ENCODE data around the gene BTNL9. TPM values are rescaled to one million over a fixed set of nuclear protein-coding genes. Genes with fewer than 3 reads are reported as not detected.

BTNL9 gene
- total RNA-seq, 1 experiment from 2014 or later, result 0.96 TPM

- Histone ChIP-seq H2BK12ac (ENCODE audit: insufficient read length, low read depth, low read length) (no peak overlapping the region), H3K14ac (ENCODE audit: insufficient read depth, low read length) (no peak overlapping the region; the same call in 1 of the 2 replicates), H4K8ac (replicated peaks; ENCODE audit: insufficient read length, low read depth, low read length) (no peak overlapping the region), H3K56ac (ENCODE audit: insufficient read length, low read depth, low read length) (no peak overlapping the region), H4K20me1 (ENCODE audit: control insufficient read depth, insufficient read depth, insufficient read length) (no peaks in the 10 kb centered on the region), H3K27me3 (ENCODE audit: insufficient read depth, low read length) (peaks cover 14% of the 10 kb centered on the region), H3K23ac (ENCODE audit: insufficient read length, low read depth, low read length) (no peak overlapping the region), H3T11ph (ENCODE audit: low read length) (no peak overlapping the region), H3K9ac (ENCODE audit: extremely low read depth, insufficient read length, low read length) (no peak overlapping the region), H3K18ac (ENCODE audit: insufficient read length, low read depth, low read length) (no peak overlapping the region), H2BK15ac (ENCODE audit: low read depth, low read length) (no peak overlapping the region), H3K23me2 (ENCODE audit: insufficient read length, low read depth, low read length, poor library complexity, severe bottlenecking) (no peaks in the 10 kb centered on the region), H2AFZ (ENCODE audit: low read length) (no peak overlapping the region), H3K27ac (ENCODE audit: insufficient read length, low read depth, low read length) (no peak overlapping the region), H2AK5ac (ENCODE audit: insufficient read length, low read length) (no peak overlapping the region), H4K5ac (ENCODE audit: insufficient read length, low read depth, low read length) (no peak overlapping the region), H2BK120ac (ENCODE audit: low read depth, low read length, poor library complexity, severe bottlenecking) (no peak overlapping the region), H2BK20ac (ENCODE audit: low read depth, low read length, poor library complexity, severe bottlenecking) (no peak overlapping the region), H2BK5ac (ENCODE audit: insufficient read length, low read length) (no peak overlapping the region), H3K9me3 (ENCODE audit: control insufficient read depth, low read depth, low read length) (no peaks in the 10 kb centered on the region), H3K79me1 (ENCODE audit: insufficient read depth, low read depth, low read length, poor library complexity, severe bottlenecking) (no peaks in the 10 kb centered on the region), H4K91ac (ENCODE audit: insufficient read length, low read depth, low read length) (no peak overlapping the region), H3K4me1 (ENCODE audit: insufficient read depth, low read length) (no peaks in the 10 kb centered on the region), H3K4me2 (ENCODE audit: insufficient read depth, insufficient read length, low read length) (no peak overlapping the region), H3K79me2 (ENCODE audit: insufficient read depth, low read length) (no peaks in the 10 kb centered on the region), H3K4ac (ENCODE audit: low read depth, low read length) (no peak overlapping the region)
- no peak overlapping the region for H3K4me3 Mint-ChIP-seq
- peaks cover 6 to 29% of the 10 kb centered on the region in 2 experiments; a peak in 4 of 5 replicates for H3K9me3 Mint-ChIP-seq
- peaks cover 10 to 14% of the 10 kb centered on the region in 2 experiments for H3K4me1 Mint-ChIP-seq
- WGBS (ENCODE audit: extremely low coverage, insufficient read length, low lambda C conversion rate), result no CpG with 5 or more reads among the region's 7 CpGs
- no peak overlapping the region for H3K27ac Mint-ChIP-seq
- peaks cover 93% of the 10 kb centered on the region for H3K27me3 Mint-ChIP-seq (ENCODE audit: low read depth)
- no peak for TF ChIP-seq CTCF (conservative IDR thresholded peaks at IDR 0.05)
- no peaks in the 10 kb centered on the region; a peak in 1 of 7 replicates for H3K36me3 Mint-ChIP-seq (ENCODE audit: insufficient read depth in 1 of 3, low read depth in 3 of 3)
- DNase-seq, result no peak
Observed at GRCh38 chr5:181064987-181065386, 24.9 kb downstream of the BTNL9 start.
